Effector memory CD4-positive, alpha-beta T cell (primary cell): ENCODE data around the gene IGF2BP2.
"Not testable (repeated sequence)": the region's sequence is repeated elsewhere in the genome, so short reads cannot be mapped to it uniquely, and the experiment has no call there.

Experiments
- DNase-seq, 3 donors: peaks; one replicate each; pipeline ENCODE4 v3.0.0-alpha.2; 2020
- H3K27ac ChIP-seq: 2 replicates; pipeline ENCODE4 v1.7.0; 2013; ENCODE audit warnings: mild to moderate bottlenecking, low read length, moderate library complexity; ENCODE audit not compliant: insufficient read depth, poor library complexity, severe bottlenecking
- H3K27me3 ChIP-seq: replicated peaks from 2 replicates; pipeline ENCODE4 v1.7.0; 2013; ENCODE audit warnings: mild to moderate bottlenecking, low read length; ENCODE audit not compliant: insufficient read depth, control insufficient read depth, poor library complexity, severe bottlenecking
- H3K36me3 ChIP-seq: 2 replicates; pipeline ENCODE4 v1.7.0; 2013; ENCODE audit warnings: mild to moderate bottlenecking, low read length, moderate library complexity; ENCODE audit not compliant: control insufficient read depth, insufficient read depth
- H3K4me1 ChIP-seq: 2 replicates; pipeline ENCODE4 v1.7.0; 2013; ENCODE audit warnings: low read length, mild to moderate bottlenecking; ENCODE audit not compliant: control insufficient read depth, insufficient read depth, poor library complexity, severe bottlenecking
- H3K4me3 ChIP-seq: 2 replicates; pipeline ENCODE4 v1.7.0; 2013; ENCODE audit warnings: low read length, low read depth, mild to moderate bottlenecking; ENCODE audit not compliant: insufficient read depth, poor library complexity, severe bottlenecking
- H3K9me3 ChIP-seq: 2 replicates; pipeline ENCODE4 v1.7.0; 2013; ENCODE audit warnings: mild to moderate bottlenecking, low read length, moderate library complexity; ENCODE audit not compliant: control insufficient read depth

The IGF2BP2 gene

DNA sequence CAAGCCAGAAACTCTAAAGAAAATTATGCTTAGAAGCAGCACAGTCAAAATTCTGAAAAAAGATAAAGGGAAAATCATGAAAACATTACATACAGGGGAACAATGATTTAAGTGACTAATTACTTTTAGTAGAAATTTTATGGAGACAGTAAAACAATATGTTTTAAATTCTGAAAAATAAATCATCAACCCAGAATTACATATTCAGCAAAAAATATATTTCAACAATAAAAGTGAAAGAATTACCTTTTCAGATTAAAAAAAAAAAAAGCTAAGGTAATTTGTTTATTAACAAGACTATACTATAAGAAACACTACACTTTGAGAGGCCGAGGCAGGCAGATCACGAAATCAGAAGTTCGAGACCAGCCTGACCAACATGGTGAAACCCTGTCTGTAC, 32.4 kb upstream of the IGF2BP2 start:
- Histone ChIP-seq H3K4me3 (no peak overlapping the region), H3K36me3 (no peaks in the 10 kb centered on the region), H3K9me3 (no peaks in the 10 kb centered on the region), H3K27me3 (no peaks in the 10 kb centered on the region), H3K4me1 (no peaks in the 10 kb centered on the region), H3K27ac (no peak overlapping the region)
- no peak for DNase-seq

GRCh38 chr3:185856652-185857051, 31.8 kb upstream of the IGF2BP2 start:
- DNase-seq, result no peak
- no peaks in the 10 kb centered on the region for H3K9me3 ChIP-seq
- H3K4me1 ChIP-seq, result no peaks in the 10 kb centered on the region

GRCh38 chr3:185853771-185854170, 28.9 kb upstream of the IGF2BP2 start:
- not testable (repeated sequence) for H3K27ac ChIP-seq, H3K4me3 ChIP-seq, H3K36me3 ChIP-seq, H3K4me1 ChIP-seq, H3K27me3 ChIP-seq, H3K9me3 ChIP-seq, DNase-seq

More at GRCh38 chr3:185856652-185857051, 31.8 kb upstream of the IGF2BP2 start:
- Histone ChIP-seq H3K36me3 (no peaks in the 10 kb centered on the region), H3K27me3 (no peaks in the 10 kb centered on the region), H3K27ac (no peak overlapping the region), H3K4me3 (no peak overlapping the region)

- no peaks in the 10 kb centered on the region for H3K9me3 ChIP-seq
- no peak for DNase-seq
- no peaks in the 10 kb centered on the region for H3K36me3 ChIP-seq
- no peak overlapping the region for H3K4me3 ChIP-seq
- H3K4me1 ChIP-seq, result no peaks in the 10 kb centered on the region
- H3K27ac ChIP-seq, result no peak overlapping the region
- no peaks in the 10 kb centered on the region for H3K27me3 ChIP-seq
Measured at GRCh38 chr3:185852635-185853034, 27.8 kb upstream of the IGF2BP2 start.

DNA sequence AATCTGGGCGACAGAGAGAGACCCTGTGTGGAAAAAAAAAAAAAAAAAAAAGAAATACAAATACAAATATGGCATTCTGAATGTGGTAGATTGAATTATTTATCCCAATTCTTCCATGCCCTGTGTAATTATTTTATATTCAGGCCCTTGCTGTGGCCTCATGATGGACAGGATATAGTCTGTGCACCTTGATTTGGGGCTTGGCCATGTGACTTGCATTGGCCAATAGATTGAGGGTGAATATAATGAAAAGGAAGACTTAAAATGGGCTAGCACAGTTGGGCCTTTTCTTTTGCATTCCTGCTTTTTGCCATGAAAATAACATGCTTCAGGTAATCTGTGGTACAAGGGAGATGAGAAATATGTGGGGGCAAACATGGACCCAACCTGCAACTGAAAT, 27.1 kb upstream of the IGF2BP2 start:
- Histone ChIP-seq H3K4me3 (no peak overlapping the region), H3K4me1 (no peaks in the 10 kb centered on the region), H3K27me3 (no peaks in the 10 kb centered on the region), H3K9me3 (no peaks in the 10 kb centered on the region), H3K27ac (no peak overlapping the region), H3K36me3 (no peaks in the 10 kb centered on the region)
- DNase-seq, result no peak

GRCh38 chr3:185851046-185851445, 26.2 kb upstream of the IGF2BP2 start:
- Histone ChIP-seq H3K4me1 (no peaks in the 10 kb centered on the region), H3K36me3 (no peaks in the 10 kb centered on the region), H3K27me3 (no peaks in the 10 kb centered on the region), H3K4me3 (no peak overlapping the region), H3K27ac (no peak overlapping the region), H3K9me3 (no peaks in the 10 kb centered on the region)
- no peak for DNase-seq

DNA sequence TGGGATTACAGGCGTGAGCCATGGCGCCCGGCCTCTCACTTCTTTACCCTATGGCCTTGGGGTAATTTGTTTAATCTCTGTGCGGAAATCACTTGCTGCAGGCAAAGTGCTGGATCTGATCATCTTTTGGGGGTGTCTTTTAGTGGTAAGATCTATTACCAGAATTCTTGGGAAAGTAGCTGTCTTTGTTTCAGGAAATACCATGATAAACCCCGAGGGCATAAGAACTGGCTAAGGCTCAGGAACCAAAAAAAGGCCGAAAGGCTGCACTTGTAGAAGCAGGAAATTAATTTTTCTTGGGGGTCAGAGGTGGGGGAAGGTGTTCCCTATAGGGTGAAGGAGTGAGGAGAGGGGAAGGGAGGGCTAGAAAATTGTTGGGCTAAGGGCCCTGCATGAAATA, 22.7 kb upstream of the IGF2BP2 start:
- Histone ChIP-seq H3K4me1 (no peaks in the 10 kb centered on the region), H3K27ac (no peak overlapping the region), H3K27me3 (no peaks in the 10 kb centered on the region), H3K36me3 (no peaks in the 10 kb centered on the region), H3K9me3 (no peaks in the 10 kb centered on the region), H3K4me3 (no peak overlapping the region)
- DNase-seq, result no peak

- DNase-seq, result no peak
- Histone ChIP-seq H3K4me1 (no peaks in the 10 kb centered on the region), H3K36me3 (no peaks in the 10 kb centered on the region), H3K27me3 (no peaks in the 10 kb centered on the region), H3K9me3 (no peaks in the 10 kb centered on the region), H3K4me3 (no peak overlapping the region), H3K27ac (no peak overlapping the region)
Measured at GRCh38 chr3:185846037-185846436, 21.2 kb upstream of the IGF2BP2 start.

- no peak for DNase-seq
- no peaks in the 10 kb centered on the region for H3K36me3 ChIP-seq
- no peak overlapping the region for H3K27ac ChIP-seq
- H3K4me3 ChIP-seq, result no peak overlapping the region
- H3K4me1 ChIP-seq, result no peaks in the 10 kb centered on the region
- no peaks in the 10 kb centered on the region for H3K27me3 ChIP-seq
- no peaks in the 10 kb centered on the region for H3K9me3 ChIP-seq
Measured at GRCh38 chr3:185844051-185844450, 19.2 kb upstream of the IGF2BP2 start.

DNA sequence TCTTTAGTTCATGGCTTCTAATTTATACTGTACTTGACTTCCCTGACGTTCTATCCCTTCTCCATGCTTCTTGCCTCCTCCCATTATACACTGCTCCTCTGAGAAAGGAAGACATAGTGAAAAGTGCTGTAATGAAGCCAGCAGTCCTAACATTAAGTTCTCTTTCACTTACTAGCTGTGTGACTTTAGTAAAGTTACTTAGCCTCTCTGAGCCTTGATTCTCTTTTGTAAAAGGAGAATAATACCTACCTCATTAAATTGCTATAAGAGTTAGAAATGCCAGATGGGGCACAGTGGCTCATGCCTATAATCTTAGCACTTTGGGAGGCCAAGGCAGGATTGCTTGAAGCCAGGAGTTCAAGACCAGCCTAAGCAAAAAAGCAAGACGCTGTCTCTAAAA, 18.8 kb upstream of the IGF2BP2 start:
- Histone ChIP-seq H3K4me1 (no peaks in the 10 kb centered on the region), H3K27ac (no peak overlapping the region), H3K4me3 (no peak overlapping the region), H3K36me3 (no peaks in the 10 kb centered on the region), H3K27me3 (no peaks in the 10 kb centered on the region), H3K9me3 (no peaks in the 10 kb centered on the region)
- no peak for DNase-seq

- H3K27me3 ChIP-seq, result no peaks in the 10 kb centered on the region
- H3K4me1 ChIP-seq, result no peaks in the 10 kb centered on the region
- H3K36me3 ChIP-seq, result no peaks in the 10 kb centered on the region
- no peaks in the 10 kb centered on the region for H3K9me3 ChIP-seq
- no peak overlapping the region for H3K27ac ChIP-seq
- H3K4me3 ChIP-seq, result no peak overlapping the region
- no peak for DNase-seq
Measured at GRCh38 chr3:185843126-185843525, 18.3 kb upstream of the IGF2BP2 start.
